IgD-negative memory B cell (primary cell): Measurements from ENCODE around the gene MYRIP. TPM values are rescaled to one million over a fixed set of nuclear protein-coding genes. Genes with fewer than 3 reads are reported as not detected.

Experiments used
- H3K27ac Mint-ChIP-seq, 3 donors: one replicate each; pipeline ENCODE4 v1.8.0; 2020 to 2022; ENCODE audit warnings: mild to moderate bottlenecking in 3 of 3, mixed read lengths in 3 of 3, moderate library complexity in 1 of 3
- H3K27me3 Mint-ChIP-seq: one replicate; pipeline ENCODE4 v1.8.0; 2021; ENCODE audit warnings: mixed read lengths
- H3K36me3 Mint-ChIP-seq: one replicate; pipeline ENCODE4 v1.8.0; 2020; ENCODE audit warnings: mild to moderate bottlenecking, mixed read lengths
- H3K4me1 Mint-ChIP-seq, 3 donors: one replicate each; pipeline ENCODE4 v1.8.0; 2020 to 2022; ENCODE audit warnings: mixed read lengths in 3 of 3, mild to moderate bottlenecking in 1 of 3
- H3K4me3 Mint-ChIP-seq, 4 donors: one replicate each; pipeline ENCODE4 v1.8.0; 2020 to 2022; ENCODE audit warnings: mild to moderate bottlenecking in 4 of 4, mixed read lengths in 4 of 4, moderate library complexity in 3 of 4
- H3K9me3 Mint-ChIP-seq, 3 donors: one replicate each; pipeline ENCODE4 v1.8.0; 2020 to 2021; ENCODE audit warnings: mixed read lengths in 3 of 3, mild to moderate bottlenecking in 1 of 3
- polyA plus RNA-seq: library from polyadenylated mRNA; unstranded; fragments of 300-500 nt; fragmentation: Illumina TruSeq; gene quantifications from one replicate; pipeline ENCODE4 v1.2.3, GENCODE V29; 2021

MYRIP gene
- polyA plus RNA-seq, 1 donor from 2014 or later: 0.11 TPM

DNA sequence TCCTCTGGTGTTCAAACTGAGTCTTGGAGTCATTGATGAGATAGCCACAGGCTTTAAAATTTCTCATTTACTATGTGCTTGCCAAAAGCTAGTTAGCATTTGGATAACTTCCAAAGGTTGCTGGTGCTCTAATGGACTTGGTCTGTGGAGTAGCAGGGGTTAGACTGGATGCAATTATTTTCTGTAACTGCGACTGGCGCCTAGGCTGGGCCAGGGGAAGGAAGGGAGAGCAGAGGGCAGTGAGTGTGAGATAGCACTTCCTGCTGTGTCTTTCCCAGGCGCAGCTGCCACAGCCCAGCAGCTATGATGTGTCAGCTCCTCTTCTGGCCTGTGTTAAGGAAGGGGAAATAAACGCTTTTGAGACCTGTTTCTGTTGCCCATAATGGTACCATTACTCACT is 98.6 kb downstream of the MYRIP start:
- no peak overlapping the region for H3K4me3 Mint-ChIP-seq
- no peak overlapping the region for H3K27ac Mint-ChIP-seq
- no peaks in the 10 kb centered on the region for H3K9me3 Mint-ChIP-seq
- no peaks in the 10 kb centered on the region for H3K4me1 Mint-ChIP-seq
- no peaks in the 10 kb centered on the region for H3K36me3 Mint-ChIP-seq
- peaks cover 3% of the 10 kb centered on the region for H3K27me3 Mint-ChIP-seq

DNA sequence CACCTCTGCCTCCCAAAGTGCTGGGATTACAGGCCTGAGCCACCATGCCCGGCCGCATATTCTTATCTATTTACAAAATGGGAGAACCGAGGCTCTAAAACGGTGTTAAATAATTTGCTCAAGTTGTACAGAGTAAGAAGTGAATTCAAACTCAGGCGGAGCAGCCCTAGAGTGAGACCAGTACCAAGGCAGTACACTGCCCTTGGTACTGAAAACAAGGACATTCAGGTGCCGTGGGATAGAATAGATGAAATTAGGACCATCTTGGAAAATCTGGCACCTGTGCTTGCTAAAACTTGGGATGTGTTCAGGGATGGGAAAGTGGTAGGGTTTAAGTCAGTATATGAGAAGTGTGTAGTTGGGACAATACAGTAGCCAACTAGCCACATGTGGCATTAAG is 100.7 kb downstream of the MYRIP start:
- no peaks in the 10 kb centered on the region for H3K36me3 Mint-ChIP-seq
- no peaks in the 10 kb centered on the region for H3K9me3 Mint-ChIP-seq
- no peaks in the 10 kb centered on the region for H3K4me1 Mint-ChIP-seq
- no peak overlapping the region for H3K4me3 Mint-ChIP-seq
- no peak overlapping the region for H3K27ac Mint-ChIP-seq
- peaks cover 3% of the 10 kb centered on the region for H3K27me3 Mint-ChIP-seq

DNA sequence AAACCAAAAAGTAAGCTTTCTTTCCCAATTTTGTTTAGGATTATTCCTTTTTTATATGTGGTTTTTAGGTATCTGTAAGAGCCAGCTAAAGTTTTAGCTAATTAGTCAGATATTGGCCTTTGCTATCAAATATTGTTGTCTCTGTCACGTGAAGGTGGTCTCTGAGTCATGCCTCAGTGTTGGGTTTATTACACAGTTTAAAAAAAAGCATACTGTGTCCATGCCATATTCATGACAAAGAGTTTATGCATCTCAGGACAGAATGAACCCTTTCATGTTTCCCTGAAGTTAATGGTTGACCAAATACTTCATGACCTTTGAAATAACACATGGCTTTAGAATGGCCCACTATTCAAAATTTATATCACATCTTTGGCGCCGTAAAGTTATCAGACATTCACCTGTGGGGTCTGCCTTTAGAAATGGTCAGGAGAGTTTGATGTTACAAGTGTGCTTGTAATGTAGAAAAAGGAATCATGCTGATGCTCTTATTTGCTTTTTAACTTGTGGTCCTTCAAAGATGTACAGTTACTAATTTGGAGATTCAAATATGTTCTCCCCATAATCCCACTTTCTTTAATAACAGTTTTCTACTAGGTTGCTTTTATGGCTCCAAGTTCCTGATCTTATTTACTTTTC is 101.5 kb downstream of the MYRIP start:
- Mint-ChIP-seq H3K36me3 (no peaks in the 10 kb centered on the region), H3K27ac (no peak overlapping the region), H3K9me3 (no peaks in the 10 kb centered on the region), H3K27me3 (peaks cover 3% of the 10 kb centered on the region), H3K4me3 (no peak overlapping the region), H3K4me1 (no peaks in the 10 kb centered on the region)

DNA sequence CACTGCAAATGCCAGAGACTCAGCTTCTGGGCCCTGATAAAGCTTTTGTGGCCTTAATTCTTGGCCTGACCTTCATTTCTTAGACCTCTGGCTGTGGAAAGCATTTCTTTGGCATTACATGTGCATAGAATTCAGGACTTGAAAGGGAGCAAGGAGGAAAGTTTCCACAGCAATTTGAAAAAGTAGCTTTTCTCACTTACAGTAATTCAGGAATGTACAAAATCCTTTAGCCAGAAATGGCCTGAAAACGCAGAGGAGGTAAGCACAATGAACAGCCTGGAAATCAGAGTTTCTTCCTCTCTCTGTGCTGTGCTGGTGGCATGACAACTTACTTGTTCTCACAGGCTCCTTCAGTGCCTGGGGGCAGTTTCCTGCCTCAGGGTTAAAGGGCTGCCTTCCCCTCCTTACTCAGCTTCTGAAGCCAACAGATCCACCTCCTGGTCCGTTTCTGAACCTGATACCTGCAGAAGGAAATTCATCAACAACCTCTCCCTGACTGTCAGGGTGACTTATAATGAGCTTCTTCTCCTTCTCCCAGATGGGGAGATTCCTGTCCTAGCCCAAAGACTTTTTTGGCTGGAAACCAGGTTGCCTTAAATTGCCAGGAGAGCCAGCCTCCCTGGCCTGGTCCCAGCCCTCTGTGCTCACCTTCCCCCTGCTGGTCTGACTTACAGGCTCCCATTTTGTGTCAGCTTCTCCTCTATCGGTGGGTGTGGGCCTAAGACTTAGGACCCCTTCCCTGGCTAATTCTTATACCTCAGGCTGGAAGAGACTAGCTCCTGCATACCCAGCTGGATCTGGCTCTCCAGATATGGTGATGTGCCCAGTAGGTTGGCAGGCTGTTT is 102.3 kb downstream of the MYRIP start:
- no peak overlapping the region for H3K4me3 Mint-ChIP-seq
- H3K36me3 Mint-ChIP-seq: no peaks in the 10 kb centered on the region
- no peaks in the 10 kb centered on the region for H3K4me1 Mint-ChIP-seq
- H3K9me3 Mint-ChIP-seq: no peaks in the 10 kb centered on the region
- H3K27me3 Mint-ChIP-seq: peaks cover 2% of the 10 kb centered on the region
- H3K27ac Mint-ChIP-seq: no peak overlapping the region

DNA sequence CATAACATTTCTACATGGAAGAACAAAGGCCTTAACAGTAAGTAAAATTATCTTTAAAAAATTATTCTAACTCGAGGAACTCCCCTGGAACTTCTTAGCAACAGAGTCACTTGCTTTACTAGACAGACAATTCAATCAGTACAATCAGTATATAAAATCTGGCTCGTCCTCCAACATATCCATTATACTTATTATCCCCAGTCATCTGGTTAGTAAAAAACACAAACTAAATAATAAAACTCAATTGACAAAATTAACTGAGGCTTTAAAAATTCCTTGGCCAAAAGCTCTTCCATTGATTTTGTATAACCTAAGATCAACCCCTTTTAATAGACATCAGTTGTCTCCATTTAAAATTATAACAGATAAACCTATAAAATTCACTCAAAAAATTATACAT is 105.6 kb downstream of the MYRIP start:
- no peaks in the 10 kb centered on the region for H3K4me1 Mint-ChIP-seq
- no peaks in the 10 kb centered on the region for H3K27me3 Mint-ChIP-seq
- H3K4me3 Mint-ChIP-seq: no peak overlapping the region
- H3K36me3 Mint-ChIP-seq: no peaks in the 10 kb centered on the region
- no peaks in the 10 kb centered on the region for H3K9me3 Mint-ChIP-seq
- no peak overlapping the region for H3K27ac Mint-ChIP-seq

DNA sequence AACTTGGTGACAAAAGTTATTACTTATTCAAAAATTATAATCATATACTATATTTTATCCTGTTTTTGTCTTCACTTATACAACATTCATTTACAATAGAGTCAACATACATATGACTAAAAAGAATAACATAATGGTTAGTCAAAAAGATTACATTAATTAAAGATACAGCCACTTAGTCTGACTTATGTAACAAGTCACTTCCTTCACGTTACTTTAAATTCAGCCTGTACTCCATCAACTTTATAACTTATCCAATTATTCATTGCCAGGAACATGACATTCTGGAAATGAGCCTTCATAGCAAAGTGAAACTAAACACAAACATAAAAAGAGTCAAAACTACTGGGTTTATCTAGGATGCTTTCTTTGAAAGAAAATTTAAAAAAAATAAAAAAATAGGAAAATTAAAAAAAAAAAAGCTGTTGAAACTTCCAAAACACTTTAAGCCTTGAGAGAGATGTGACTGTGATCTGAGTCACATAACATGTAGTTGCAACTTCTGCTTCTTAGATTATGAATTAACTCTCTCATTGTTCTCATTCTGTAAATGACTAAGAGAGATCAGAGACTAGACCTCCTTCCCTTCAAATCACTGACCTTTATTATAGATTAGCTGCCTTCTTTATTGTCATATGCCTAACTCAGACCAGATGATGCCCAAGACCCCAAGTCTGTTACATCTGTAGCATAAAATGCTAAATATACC is 107.8 kb downstream of the MYRIP start:
- no peaks in the 10 kb centered on the region for H3K4me1 Mint-ChIP-seq
- H3K9me3 Mint-ChIP-seq: no peaks in the 10 kb centered on the region
- peaks cover 2% of the 10 kb centered on the region for H3K27me3 Mint-ChIP-seq
- no peaks in the 10 kb centered on the region for H3K36me3 Mint-ChIP-seq
- no peak overlapping the region for H3K27ac Mint-ChIP-seq
- H3K4me3 Mint-ChIP-seq: no peak overlapping the region

DNA sequence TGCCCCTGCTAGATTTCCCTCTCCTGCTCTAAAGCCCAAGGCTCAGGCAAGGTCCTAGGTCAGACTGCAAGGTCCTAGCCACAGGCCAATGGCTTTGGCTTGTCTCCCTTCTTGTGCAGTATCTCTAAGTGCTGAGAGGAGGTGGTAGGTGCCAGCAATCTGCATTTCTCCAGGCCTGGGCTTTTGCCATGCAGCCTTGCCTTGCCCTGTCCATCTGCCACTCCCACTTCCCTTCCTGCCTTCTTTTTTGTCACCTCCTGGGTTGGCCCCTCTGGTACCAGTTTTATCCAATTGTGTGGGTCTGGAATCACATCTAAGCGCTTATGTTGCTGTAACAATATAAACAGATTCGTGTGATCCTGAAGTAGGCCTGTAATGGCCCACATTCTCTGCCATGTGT is 109.9 kb downstream of the MYRIP start:
- Mint-ChIP-seq H3K27ac (no peak overlapping the region), H3K9me3 (no peaks in the 10 kb centered on the region), H3K27me3 (peaks cover 2% of the 10 kb centered on the region), H3K36me3 (no peaks in the 10 kb centered on the region), H3K4me1 (no peaks in the 10 kb centered on the region), H3K4me3 (no peak overlapping the region)

DNA sequence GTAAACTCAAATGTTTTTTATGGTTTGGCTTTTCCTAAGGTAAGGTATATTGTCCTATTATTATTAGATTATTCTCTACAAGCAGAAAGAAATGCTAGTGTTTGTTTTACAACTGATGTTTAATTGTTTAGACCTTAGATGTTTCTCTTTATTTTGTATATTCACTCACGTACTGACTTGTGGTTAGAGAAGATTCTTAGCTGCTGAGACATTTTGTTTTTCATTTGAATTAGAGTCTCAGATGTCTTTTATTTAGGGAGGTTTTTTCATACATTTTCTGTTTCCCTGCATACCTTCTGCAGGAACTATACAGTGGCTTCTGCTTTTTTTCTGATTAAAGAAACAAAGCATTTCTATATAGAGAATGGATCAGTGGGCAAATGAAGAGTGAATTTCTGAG is 110.9 kb downstream of the MYRIP start:
- Mint-ChIP-seq H3K27me3 (peaks cover 2% of the 10 kb centered on the region), H3K9me3 (no peaks in the 10 kb centered on the region), H3K27ac (no peak overlapping the region), H3K4me1 (peaks cover 0 to 2% (median 0%) of the 10 kb centered on the region in 3 donors), H3K36me3 (no peaks in the 10 kb centered on the region), H3K4me3 (no peak overlapping the region)

DNA sequence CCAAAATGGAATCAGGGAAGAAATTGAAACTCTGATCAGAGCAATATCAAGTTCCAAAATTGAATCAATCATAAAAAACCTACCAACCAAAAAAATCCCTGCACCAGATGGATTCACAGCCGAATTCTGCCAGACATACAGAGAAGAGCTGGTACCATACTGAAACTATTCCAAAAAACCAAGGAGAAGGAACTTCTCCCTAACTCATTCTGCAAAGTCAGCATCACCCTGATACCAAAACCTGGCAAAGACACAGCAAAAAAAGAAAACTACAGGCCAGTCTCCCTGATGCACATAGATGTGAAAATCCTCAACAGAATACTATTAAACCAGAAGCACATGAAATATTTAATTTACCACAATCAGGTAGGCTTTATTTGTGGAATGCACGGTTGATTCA is 118.1 kb downstream of the MYRIP start:
- Mint-ChIP-seq H3K27me3 (no peaks in the 10 kb centered on the region), H3K4me1 (peaks cover 0 to 2% (median 0%) of the 10 kb centered on the region in 3 donors), H3K4me3 (no peak overlapping the region), H3K36me3 (no peaks in the 10 kb centered on the region), H3K27ac (peak overlapping the region in 1 of 3 donors; percentile 27), H3K9me3 (peaks cover 0 to 2% (median 0%) of the 10 kb centered on the region in 3 donors)

DNA sequence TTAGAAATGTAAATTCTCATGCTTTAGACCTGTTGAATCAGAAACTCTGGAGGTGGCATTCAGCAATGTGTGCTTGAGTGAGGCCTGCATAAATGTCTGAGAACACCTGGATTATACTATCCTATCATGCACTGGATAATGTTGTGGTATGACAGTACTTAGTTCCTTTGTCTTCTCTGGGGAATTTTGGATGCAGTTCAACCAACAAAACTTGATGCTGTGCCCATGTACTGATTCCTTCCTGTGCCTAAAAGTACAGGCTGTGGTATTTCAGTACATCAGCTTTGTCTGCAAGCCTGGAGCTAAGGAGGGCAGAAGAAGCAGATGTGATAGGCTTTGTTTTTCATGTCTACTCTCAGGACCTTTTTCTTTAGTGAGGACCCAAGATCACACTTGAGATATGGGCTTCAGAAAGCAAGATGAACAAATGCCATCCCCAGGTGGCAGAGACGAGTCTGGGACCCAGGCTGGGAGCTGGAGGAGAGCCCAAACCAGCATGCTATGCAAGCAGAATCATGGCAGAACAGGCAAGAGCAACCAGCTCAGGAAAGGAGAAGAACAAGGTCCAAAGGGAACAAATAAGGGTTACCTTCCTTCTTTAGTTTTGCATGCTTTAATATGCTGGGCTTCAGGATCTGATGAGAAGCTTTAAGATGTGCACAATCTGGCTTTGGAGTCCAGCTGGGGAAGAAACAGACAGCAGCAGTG is 124.7 kb downstream of the MYRIP start:
- no peaks in the 10 kb centered on the region for H3K4me1 Mint-ChIP-seq
- peaks cover 0 to 2% (median 0%) of the 10 kb centered on the region in 3 donors for H3K9me3 Mint-ChIP-seq
- no peak overlapping the region for H3K27ac Mint-ChIP-seq
- no peaks in the 10 kb centered on the region for H3K27me3 Mint-ChIP-seq
- no peak overlapping the region for H3K4me3 Mint-ChIP-seq
- no peaks in the 10 kb centered on the region for H3K36me3 Mint-ChIP-seq

DNA sequence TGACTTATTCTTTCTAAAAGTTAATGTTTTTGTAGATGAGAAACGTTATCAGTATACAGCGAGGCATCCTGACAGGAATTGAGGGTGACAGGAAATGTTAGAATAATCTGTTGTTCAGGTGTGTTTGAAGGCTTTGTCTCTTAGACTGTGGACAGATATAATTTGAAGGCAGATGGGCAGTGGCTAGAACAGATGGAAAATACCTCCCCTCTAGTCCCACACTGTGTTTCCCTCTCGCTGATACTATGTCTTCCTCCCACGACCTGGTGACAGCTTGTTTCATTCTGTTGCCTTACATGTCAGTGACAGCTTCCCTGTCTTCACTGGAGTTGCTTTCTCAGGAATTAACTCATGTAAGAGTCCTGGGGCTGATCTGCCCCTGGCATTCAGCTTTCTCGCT is 125.3 kb downstream of the MYRIP start:
- H3K27me3 Mint-ChIP-seq: no peaks in the 10 kb centered on the region
- H3K36me3 Mint-ChIP-seq: no peaks in the 10 kb centered on the region
- H3K4me3 Mint-ChIP-seq: no peak overlapping the region
- H3K9me3 Mint-ChIP-seq: peaks cover 0 to 2% (median 0%) of the 10 kb centered on the region in 3 donors
- no peaks in the 10 kb centered on the region for H3K4me1 Mint-ChIP-seq
- H3K27ac Mint-ChIP-seq: no peak overlapping the region

DNA sequence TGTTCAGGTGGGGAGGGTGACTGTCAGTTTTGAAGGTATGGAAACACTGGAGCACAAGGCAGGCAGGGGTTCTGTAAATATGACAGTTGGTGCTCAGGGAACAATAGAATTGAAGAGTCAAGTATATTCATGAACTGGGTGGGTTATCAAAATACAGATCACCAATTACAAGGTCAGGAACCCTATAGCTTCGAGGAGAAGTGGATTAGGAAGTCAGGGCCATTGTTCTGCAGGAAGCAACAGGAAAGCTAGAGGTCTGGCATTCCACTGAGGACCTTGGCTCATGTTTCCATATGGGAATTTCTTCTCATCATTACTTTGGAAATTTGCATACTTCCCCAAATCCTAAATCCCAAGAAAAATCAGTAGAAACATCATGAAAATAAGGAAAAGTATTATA is 125.9 kb downstream of the MYRIP start:
- H3K9me3 Mint-ChIP-seq: no peaks in the 10 kb centered on the region
- H3K4me3 Mint-ChIP-seq: no peak overlapping the region
- no peaks in the 10 kb centered on the region for H3K4me1 Mint-ChIP-seq
- no peak overlapping the region for H3K27ac Mint-ChIP-seq
- no peaks in the 10 kb centered on the region for H3K36me3 Mint-ChIP-seq
- H3K27me3 Mint-ChIP-seq: no peaks in the 10 kb centered on the region

DNA sequence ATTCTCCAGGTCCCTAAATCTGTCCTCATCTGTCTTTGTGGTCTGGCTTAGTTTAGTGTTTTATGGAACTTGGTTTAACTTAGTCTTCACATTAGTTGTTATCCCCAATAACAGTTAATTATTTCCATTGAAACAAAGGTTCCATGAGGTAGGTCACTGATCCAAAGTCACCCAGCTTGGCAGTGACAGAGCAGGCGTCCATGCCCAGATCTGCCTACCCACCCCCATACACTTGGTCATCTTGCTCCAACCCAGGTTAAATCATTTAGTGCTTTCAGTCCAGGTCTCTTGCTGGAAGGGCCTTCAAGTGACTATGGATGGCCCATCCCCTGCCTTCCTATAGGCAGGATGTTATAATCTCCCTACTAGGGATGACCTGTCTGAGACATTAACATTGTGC is 127.4 kb downstream of the MYRIP start:
- Mint-ChIP-seq H3K9me3 (no peaks in the 10 kb centered on the region), H3K27me3 (no peaks in the 10 kb centered on the region), H3K27ac (no peak overlapping the region), H3K36me3 (no peaks in the 10 kb centered on the region), H3K4me1 (no peaks in the 10 kb centered on the region), H3K4me3 (no peak overlapping the region)

DNA sequence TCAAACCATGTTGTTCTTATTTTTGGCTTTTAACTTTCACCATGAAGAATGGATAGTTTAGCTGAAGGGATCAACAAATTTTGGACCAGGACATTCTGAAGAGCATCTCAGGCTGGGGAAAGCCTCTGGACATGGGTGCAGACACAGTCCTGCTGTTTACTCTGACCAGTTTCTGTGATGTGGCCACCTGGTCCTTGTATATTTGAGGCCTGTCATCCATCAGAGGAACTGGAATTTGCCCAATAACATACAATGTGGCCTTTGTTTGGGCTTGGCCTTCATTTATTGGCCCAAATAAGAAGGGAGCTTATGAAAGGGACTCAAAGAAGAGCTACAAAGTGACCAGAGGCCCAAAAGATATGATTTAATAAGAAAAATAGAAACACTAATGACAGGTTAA is 127.9 kb downstream of the MYRIP start:
- Mint-ChIP-seq H3K27ac (no peak overlapping the region), H3K4me3 (no peak overlapping the region), H3K9me3 (no peaks in the 10 kb centered on the region)

DNA sequence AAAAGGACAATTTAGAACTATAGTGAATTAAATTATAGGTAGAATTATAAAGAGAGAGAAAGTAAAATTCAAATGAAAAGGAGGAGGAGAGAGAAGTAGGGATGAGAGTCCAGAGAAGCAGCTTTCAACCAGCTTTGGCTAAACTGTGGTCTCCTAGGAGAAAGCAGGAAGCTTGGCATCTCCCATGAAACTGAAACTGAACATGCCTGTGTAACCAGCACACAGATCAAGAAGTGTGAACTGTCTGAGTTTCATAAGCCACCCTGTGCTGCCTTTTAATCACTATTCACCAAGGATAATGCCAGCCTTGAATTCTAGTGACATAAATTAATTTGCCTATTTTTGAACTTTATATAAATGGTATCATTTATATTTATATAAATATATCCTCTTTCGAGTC is 128.5 kb downstream of the MYRIP start:
- Mint-ChIP-seq H3K27me3 (no peaks in the 10 kb centered on the region), H3K4me3 (no peak overlapping the region), H3K9me3 (no peaks in the 10 kb centered on the region), H3K4me1 (no peaks in the 10 kb centered on the region), H3K36me3 (no peaks in the 10 kb centered on the region), H3K27ac (no peak overlapping the region)

More for the DNA sequence above, 127.9 kb downstream of the MYRIP start:
- Mint-ChIP-seq H3K27me3 (no peaks in the 10 kb centered on the region), H3K4me1 (no peaks in the 10 kb centered on the region), H3K36me3 (no peaks in the 10 kb centered on the region)
